Neural crest cell (in vitro differentiated cells): Measurements from ENCODE around the gene CFAP100. TPM values are rescaled to one million over a fixed set of nuclear protein-coding genes. Genes with fewer than 3 reads are reported as not detected.

Experiments used
- DNase-seq: peaks from one replicate; pipeline ENCODE4 v3.0.0; 2021; ENCODE audit warnings: low read depth, mixed read lengths, low spot score
- H3K27ac Mint-ChIP-seq: one replicate; pipeline ENCODE4 v1.8.0; 2021; ENCODE audit warnings: mild to moderate bottlenecking, mixed read lengths; ENCODE audit not compliant: unreplicated experiment
- H3K27me3 Mint-ChIP-seq: 2 replicates; pipeline ENCODE4 v1.8.0; 2021; ENCODE audit warnings: low read depth, mild to moderate bottlenecking, mixed read lengths
- H3K36me3 Mint-ChIP-seq: 2 replicates; pipeline ENCODE4 v1.8.0; 2021; ENCODE audit warnings: low read depth, mild to moderate bottlenecking, mixed read lengths
- H3K4me1 Mint-ChIP-seq: 2 replicates; pipeline ENCODE4 v1.8.0; 2021; ENCODE audit warnings: mixed read lengths
- H3K4me3 Mint-ChIP-seq: one replicate; pipeline ENCODE4 v1.8.0; 2021; ENCODE audit warnings: mild to moderate bottlenecking, mixed read lengths
- H3K9me3 Mint-ChIP-seq: 2 replicates; pipeline ENCODE4 v1.8.0; 2021; ENCODE audit warnings: mixed read lengths
- CTCF ChIP-seq: fragments of 200-600 bp; sonication (generic); conservative IDR thresholded peaks from 2 replicates; pipeline ENCODE4 v1.5.0; 2021; ENCODE audit warnings: antibody characterized with exemption, mild to moderate bottlenecking
- total RNA-seq: library from RNA; stranded (reverse); gene quantifications from 2 replicates; pipeline ENCODE4 v1.2.1, GENCODE V29; 2021

Gene CFAP100
- total RNA-seq, 1 donor from 2014 or later: 1.7 TPM

- Mint-ChIP-seq H3K4me1 (peaks cover 16% of the 10 kb centered on the region), H3K36me3 (peaks cover 2% of the 10 kb centered on the region), H3K27me3 (no peaks in the 10 kb centered on the region), H3K9me3 (no peaks in the 10 kb centered on the region), H3K27ac (no peak overlapping the region), H3K4me3 (no peak overlapping the region)
- TF ChIP-seq CTCF: no peak
- DNase-seq: no peak
Measured at GRCh38 chr3:126351771-126352475, 42.8 kb upstream of the CFAP100 start.

GRCh38 chr3:126352476-126353454 lies 41.9 kb upstream of the CFAP100 start:
- DNase-seq: no peak
- TF ChIP-seq CTCF: no peak
- H3K4me1 Mint-ChIP-seq: peaks cover 20% of the 10 kb centered on the region
- no peak overlapping the region for H3K27ac Mint-ChIP-seq
- peaks cover 3% of the 10 kb centered on the region for H3K27me3 Mint-ChIP-seq
- H3K4me3 Mint-ChIP-seq: no peak overlapping the region
- H3K9me3 Mint-ChIP-seq: no peaks in the 10 kb centered on the region
- peaks cover 2% of the 10 kb centered on the region for H3K36me3 Mint-ChIP-seq

- Mint-ChIP-seq H3K4me1 (peaks cover 22% of the 10 kb centered on the region), H3K4me3 (no peak overlapping the region), H3K27ac (peak overlapping the region; percentile 52), H3K27me3 (peaks cover 10% of the 10 kb centered on the region), H3K36me3 (no peaks in the 10 kb centered on the region), H3K9me3 (no peaks in the 10 kb centered on the region)
- no peak for TF ChIP-seq CTCF
- DNase-seq: no peak
Measured at GRCh38 chr3:126353694-126354321, 40.9 kb upstream of the CFAP100 start.

- H3K4me3 Mint-ChIP-seq: no peak overlapping the region
- H3K27ac Mint-ChIP-seq: no peak overlapping the region
Measured at GRCh38 chr3:126354776-126355175, 39.9 kb upstream of the CFAP100 start.

More at GRCh38 chr3:126354776-126355175, 39.9 kb upstream of the CFAP100 start:
- Mint-ChIP-seq H3K9me3 (no peaks in the 10 kb centered on the region), H3K36me3 (no peaks in the 10 kb centered on the region), H3K27me3 (peaks cover 18% of the 10 kb centered on the region), H3K4me1 (peaks cover 22% of the 10 kb centered on the region)
- no peak for TF ChIP-seq CTCF
- DNase-seq: no peak
